ENCODE data around the gene RBP2. TPM values are rescaled to one million over a fixed set of nuclear protein-coding genes. Genes with fewer than 3 reads are reported as not detected.

Gene RBP2
- total and polyA plus RNA-seq, 2 of the 8 experiments (the other 6 are each of a cell fraction or from before 2014, with no cell fraction given) = not detected

DNA sequence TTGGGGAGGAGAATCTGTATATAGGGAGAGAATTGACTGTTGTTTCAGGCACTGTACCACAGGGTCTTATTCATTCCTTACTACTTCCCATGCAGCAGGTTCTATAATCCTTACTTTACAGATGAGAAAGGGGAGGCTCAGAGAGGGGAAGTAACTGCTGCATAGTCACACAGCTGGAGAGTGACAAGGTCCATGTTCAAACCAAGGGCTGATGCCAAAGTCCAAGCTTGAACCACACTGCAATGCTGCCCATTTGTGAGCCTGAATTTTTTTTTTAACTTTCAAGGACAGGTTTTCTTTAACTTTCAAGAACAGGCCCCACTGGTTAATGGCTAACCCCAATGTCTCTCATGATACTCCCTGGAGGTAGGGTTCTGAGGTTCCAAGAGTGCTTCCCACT is 26.2 kb downstream of the RBP2 start:
- Histone ChIP-seq H3K23ac (ENCODE audit: insufficient read length) (no peak overlapping the region), H4K5ac (ENCODE audit: insufficient read length, low read depth, low read length) (no peak overlapping the region), H3K4me2 (ENCODE audit: insufficient read depth in 1 of 2, low read depth in 2 of 2, low read length in 2 of 2) (no peak overlapping the region), H2BK5ac (ENCODE audit: low read depth, low read length) (no peak overlapping the region), H3K18ac (ENCODE audit: extremely low read depth, low read length) (no peak overlapping the region), H3K14ac (ENCODE audit: insufficient read length) (no peak overlapping the region), H4K20me1 (replicated peaks in 1 of 2; ENCODE audit: control insufficient read depth in 1 of 2, insufficient read depth in 2 of 2, low read length in 2 of 2) (no peaks in the 10 kb centered on the region), H3K36me3 (ENCODE audit: control insufficient read depth in 2 of 4, insufficient read depth in 4 of 4, low read length in 3 of 4) (no peaks in the 10 kb centered on the region), H3K27me3 (replicated peaks in 1 of 4; ENCODE audit: control insufficient read depth in 3 of 4, extremely low read depth in 1 of 4, insufficient read depth in 3 of 4, low read length in 3 of 4) (no peaks in the 10 kb centered on the region), H2AFZ (ENCODE audit: low read length) (no peak overlapping the region), H3K9me3 (ENCODE audit: insufficient read depth in 2 of 2, low read depth in 1 of 2, low read length in 1 of 2) (no peaks in the 10 kb centered on the region), H4K8ac (ENCODE audit: extremely low read depth, insufficient read depth, low read length) (no peak overlapping the region), H3K27ac (ENCODE audit: low read depth, low read length) (no peak overlapping the region), H4K91ac (replicated peaks; ENCODE audit: insufficient read length, low read length) (no peak overlapping the region), H3K9ac (replicated peaks in 1 of 4; ENCODE audit: extremely low read depth in 1 of 4, low read depth in 3 of 4, low read length in 3 of 4) (no peak overlapping the region), H2BK15ac (ENCODE audit: low read length) (no peak overlapping the region), H2BK20ac (ENCODE audit: low read length) (no peak overlapping the region), H3K79me1 (ENCODE audit: low read depth, low read length) (no peaks in the 10 kb centered on the region), H3K4me1 (replicated peaks in 1 of 4; ENCODE audit: control insufficient read depth in 3 of 4, insufficient read depth in 4 of 4, low read length in 3 of 4) (peaks cover 8 to 18% (median 12%) of the 10 kb centered on the region in 4 experiments), H3K79me2 (ENCODE audit: control insufficient read depth in 1 of 2, insufficient read depth in 2 of 2, low read length in 2 of 2) (no peaks in the 10 kb centered on the region), H2AK5ac (ENCODE audit: low read depth, low read length) (no peak overlapping the region), H2BK120ac (replicated peaks; ENCODE audit: low read depth, low read length) (no peak overlapping the region), H3K56ac (replicated peaks; ENCODE audit: insufficient read length, low read depth, low read length) (no peak overlapping the region), H3K4me3 (ENCODE audit: extremely low read depth in 1 of 4, insufficient read depth in 2 of 4, low read depth in 3 of 4, low read length in 4 of 4) (no peak overlapping the region), H3K23me2 (ENCODE audit: low read depth, low read length) (no peaks in the 10 kb centered on the region; the same call in 1 of the 2 replicates), H3K4ac (replicated peaks; ENCODE audit: insufficient read length, low read depth, low read length) (no peak overlapping the region), H2BK12ac (ENCODE audit: low read depth, low read length) (no peak overlapping the region)
- ChIA-PET POLR2A (ENCODE audit: partially characterized antibody) (no interaction called here), CTCF (ENCODE audit: partially characterized antibody) (interaction anchor here (0.6 to 0.9 kb wide), 3 partner anchors 8 to 81 kb away, joined by 3 to 4 read pairs (median 3); no protein-coding TSS in a partner anchor)
- no peak for DNase-seq (ENCODE audit: low read depth in 1 of 2, low spot score in 2 of 2)
- FAIRE-seq = no peak
- TF ChIP-seq PHF8 (conservative IDR thresholded peaks at IDR 0.05; ENCODE audit: low read depth, low read length) = no peak
- no peak for TF ChIP-seq CHD2 (IDR thresholded peaks at IDR 0.05; ENCODE audit: low read length)
- TF ChIP-seq CEBPB (IDR thresholded peaks at IDR 0.05; ENCODE audit: low read depth, low read length) = no peak
